ENCODE data around the gene LILRB4.
"Not testable (repeated sequence)": the region's sequence is repeated elsewhere in the genome, so short reads cannot be mapped to it uniquely, and the experiment has no call there.

Gene LILRB4

GRCh38 chr19:54631489-54632337 is 31.1 kb upstream of the LILRB4 start:
- H3K4me3 Mint-ChIP-seq; H3K27ac Mint-ChIP-seq; H3K36me3 Mint-ChIP-seq (ENCODE audit: insufficient read depth); H3K9me3 Mint-ChIP-seq; ATAC-seq (replicated peaks); DNase-seq: not testable (repeated sequence)
- Mint-ChIP-seq H3K4me1 (ENCODE audit: low read depth in 2 of 2) (peaks cover 7 to 19% of the 10 kb centered on the region in 2 donors), H3K27me3 (peaks cover 12 to 73% of the 10 kb centered on the region in 2 donors)

- not testable (repeated sequence) for ATAC-seq (replicated peaks); H3K27ac Mint-ChIP-seq; H3K9me3 Mint-ChIP-seq; DNase-seq; H3K36me3 Mint-ChIP-seq (ENCODE audit: insufficient read depth); H3K4me3 Mint-ChIP-seq
- Mint-ChIP-seq H3K4me1 (ENCODE audit: low read depth in 2 of 2) (peaks cover 7 to 17% of the 10 kb centered on the region in 2 donors), H3K27me3 (peaks cover 12 to 74% of the 10 kb centered on the region in 2 donors)
Measured at GRCh38 chr19:54632517-54632916, 30.3 kb upstream of the LILRB4 start.

DNA sequence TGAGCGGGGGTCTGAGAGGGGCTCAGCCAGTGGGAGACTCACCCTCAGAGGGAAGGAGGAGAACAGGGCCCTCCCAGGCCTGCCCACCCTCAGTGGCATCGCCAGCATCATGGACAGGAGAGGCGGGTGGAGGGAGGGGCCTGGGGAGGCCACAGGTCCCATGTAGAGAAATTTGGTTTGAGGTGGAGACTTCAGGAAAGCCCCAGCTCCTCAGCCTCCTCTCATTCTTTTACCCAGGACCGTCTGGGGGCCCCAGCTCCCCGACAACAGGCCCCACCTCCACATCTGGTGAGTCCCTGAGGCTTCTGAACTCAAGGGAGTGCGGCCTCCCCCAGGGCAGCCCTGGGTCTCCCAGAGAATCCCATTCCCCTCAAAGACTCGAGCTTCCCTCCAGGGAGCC is 29.4 kb upstream of the LILRB4 start:
- no peak overlapping the region for H3K27ac Mint-ChIP-seq
- H3K9me3 Mint-ChIP-seq = no peaks in the 10 kb centered on the region
- peaks cover 9% of the 10 kb centered on the region for H3K36me3 Mint-ChIP-seq (ENCODE audit: insufficient read depth)
- ATAC-seq (replicated peaks) = no peak
- no peak overlapping the region for H3K4me3 Mint-ChIP-seq
- peaks cover 12 to 67% of the 10 kb centered on the region in 2 donors for H3K27me3 Mint-ChIP-seq
- H3K4me1 Mint-ChIP-seq (ENCODE audit: low read depth in 2 of 2) = peaks cover 7 to 13% of the 10 kb centered on the region in 2 donors
- no peak for DNase-seq

GRCh38 chr19:54636081-54636480 is 26.7 kb upstream of the LILRB4 start:
- H3K27me3 Mint-ChIP-seq = peaks cover 6 to 40% of the 10 kb centered on the region in 2 donors
- not testable (repeated sequence) for H3K4me3 Mint-ChIP-seq; H3K36me3 Mint-ChIP-seq (ENCODE audit: insufficient read depth); ATAC-seq (replicated peaks); H3K4me1 Mint-ChIP-seq (ENCODE audit: low read depth in 2 of 2); H3K27ac Mint-ChIP-seq; DNase-seq; H3K9me3 Mint-ChIP-seq

DNA sequence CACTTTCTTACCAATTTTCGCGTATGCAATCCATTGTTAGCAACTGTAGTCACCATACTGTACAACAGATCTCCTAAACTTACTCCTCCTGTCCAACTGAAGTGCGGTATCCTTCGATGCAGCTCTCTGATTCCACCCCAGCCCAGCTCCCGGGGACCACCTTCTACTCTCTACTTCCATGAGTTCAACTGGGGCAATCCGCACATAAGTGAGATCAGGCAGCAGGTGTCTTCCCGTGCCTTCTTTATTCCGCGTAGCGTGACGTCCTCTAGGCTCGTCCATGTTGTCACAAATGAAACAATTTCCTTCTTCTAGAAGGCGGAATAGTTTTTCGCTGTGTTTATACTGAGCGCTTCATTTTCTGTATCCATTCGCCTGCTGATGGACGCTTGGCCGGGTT is 24.1 kb upstream of the LILRB4 start:
- Mint-ChIP-seq H3K9me3 (no peaks in the 10 kb centered on the region), H3K4me1 (ENCODE audit: low read depth in 2 of 2) (no peaks in the 10 kb centered on the region), H3K27ac (no peak overlapping the region), H3K36me3 (ENCODE audit: insufficient read depth) (peaks cover 4% of the 10 kb centered on the region), H3K27me3 (peaks cover 16 to 30% of the 10 kb centered on the region in 2 donors), H3K4me3 (no peak overlapping the region)
- DNase-seq (no peak), ATAC-seq (replicated peaks) (no peak)

DNA sequence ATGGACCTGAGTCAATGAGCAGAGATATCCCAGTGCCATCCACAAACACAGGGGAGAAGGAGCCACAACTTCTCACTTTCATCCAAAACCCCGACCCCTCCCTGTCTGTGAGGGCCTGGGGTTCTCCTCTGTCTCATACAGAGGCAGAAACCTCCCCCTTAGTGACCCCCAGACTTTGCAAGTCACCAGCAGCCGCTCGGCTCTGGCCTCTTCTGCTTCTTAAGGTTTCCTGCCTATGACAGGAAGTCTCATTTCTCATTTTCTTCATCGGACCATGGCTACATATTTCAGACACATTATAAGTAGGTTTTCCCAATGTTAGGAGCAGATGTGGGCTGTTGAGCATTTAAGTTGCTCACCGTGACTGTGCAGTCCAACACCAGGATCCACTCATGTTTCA is 19.8 kb upstream of the LILRB4 start:
- not testable (repeated sequence) for H3K4me1 Mint-ChIP-seq (ENCODE audit: low read depth in 2 of 2); DNase-seq; H3K27ac Mint-ChIP-seq; ATAC-seq (replicated peaks); H3K9me3 Mint-ChIP-seq; H3K4me3 Mint-ChIP-seq; H3K36me3 Mint-ChIP-seq (ENCODE audit: insufficient read depth)
- peaks cover 29% of the 10 kb centered on the region in 2 donors for H3K27me3 Mint-ChIP-seq

GRCh38 chr19:54643583-54643982 is 19.2 kb upstream of the LILRB4 start:
- H3K9me3 Mint-ChIP-seq; H3K36me3 Mint-ChIP-seq (ENCODE audit: insufficient read depth); H3K4me1 Mint-ChIP-seq (ENCODE audit: low read depth in 2 of 2); ATAC-seq (replicated peaks); H3K4me3 Mint-ChIP-seq; H3K27ac Mint-ChIP-seq; DNase-seq: not testable (repeated sequence)
- H3K27me3 Mint-ChIP-seq = peaks cover 35 to 36% of the 10 kb centered on the region in 2 donors

GRCh38 chr19:54644056-54644455 is 18.7 kb upstream of the LILRB4 start:
- Mint-ChIP-seq H3K4me3 (no peak overlapping the region), H3K27ac (no peak overlapping the region)
- DNase-seq = no peak

GRCh38 chr19:54646331-54646841 is 16.4 kb upstream of the LILRB4 start:
- Mint-ChIP-seq H3K4me1 (ENCODE audit: low read depth in 2 of 2) (no peaks in the 10 kb centered on the region), H3K9me3 (no peaks in the 10 kb centered on the region), H3K36me3 (ENCODE audit: insufficient read depth) (no peaks in the 10 kb centered on the region), H3K27me3 (peaks cover 27 to 39% of the 10 kb centered on the region in 2 donors), H3K4me3 (no peak overlapping the region), H3K27ac (no peak overlapping the region)
- no peak for ATAC-seq (replicated peaks)
- DNase-seq = no peak

More at GRCh38 chr19:54644056-54644455, 18.7 kb upstream of the LILRB4 start:
- H3K4me1 Mint-ChIP-seq (ENCODE audit: low read depth in 2 of 2) = no peaks in the 10 kb centered on the region
- no peak for ATAC-seq (replicated peaks)
- peaks cover 35 to 39% of the 10 kb centered on the region in 2 donors for H3K27me3 Mint-ChIP-seq
- no peaks in the 10 kb centered on the region for H3K9me3 Mint-ChIP-seq
- H3K36me3 Mint-ChIP-seq (ENCODE audit: insufficient read depth) = no peaks in the 10 kb centered on the region

DNA sequence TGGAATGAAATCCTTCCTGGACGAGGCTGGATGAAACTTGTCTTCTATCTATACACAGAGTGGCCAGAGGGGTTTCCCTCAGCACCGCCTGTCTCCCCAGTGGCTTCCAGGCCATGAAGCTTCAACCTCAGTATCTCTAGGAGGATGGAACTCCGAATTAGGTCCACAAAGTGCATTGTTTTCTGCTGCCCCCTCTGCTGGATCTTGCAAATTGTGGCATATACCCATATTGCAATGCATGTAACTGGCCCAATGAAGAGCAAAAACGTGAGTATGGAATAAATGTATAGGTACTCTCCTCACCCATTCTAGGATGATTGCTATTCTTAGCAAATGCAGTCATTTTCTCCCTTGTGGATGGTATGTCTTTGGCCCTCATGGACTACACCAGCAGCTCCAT is 14.7 kb upstream of the LILRB4 start:
- no peak for ATAC-seq (replicated peaks)
- H3K9me3 Mint-ChIP-seq = no peaks in the 10 kb centered on the region
- H3K4me1 Mint-ChIP-seq (ENCODE audit: low read depth in 2 of 2) = no peaks in the 10 kb centered on the region

GRCh38 chr19:54650108-54650655 is 12.6 kb upstream of the LILRB4 start:
- Mint-ChIP-seq H3K9me3 (no peaks in the 10 kb centered on the region), H3K4me3 (no peak overlapping the region), H3K4me1 (ENCODE audit: low read depth in 2 of 2) (no peaks in the 10 kb centered on the region), H3K27me3 (peaks cover 9 to 32% of the 10 kb centered on the region in 2 donors), H3K27ac (no peak overlapping the region), H3K36me3 (ENCODE audit: insufficient read depth) (no peaks in the 10 kb centered on the region)
- ATAC-seq (replicated peaks) (no peak), DNase-seq (no peak)

More for the DNA sequence above, 14.7 kb upstream of the LILRB4 start:
- H3K27me3 Mint-ChIP-seq = peaks cover 22 to 40% of the 10 kb centered on the region in 2 donors
- H3K27ac Mint-ChIP-seq = no peak overlapping the region
- H3K36me3 Mint-ChIP-seq (ENCODE audit: insufficient read depth) = no peaks in the 10 kb centered on the region
- H3K4me3 Mint-ChIP-seq = no peak overlapping the region
- no peak for DNase-seq

DNA sequence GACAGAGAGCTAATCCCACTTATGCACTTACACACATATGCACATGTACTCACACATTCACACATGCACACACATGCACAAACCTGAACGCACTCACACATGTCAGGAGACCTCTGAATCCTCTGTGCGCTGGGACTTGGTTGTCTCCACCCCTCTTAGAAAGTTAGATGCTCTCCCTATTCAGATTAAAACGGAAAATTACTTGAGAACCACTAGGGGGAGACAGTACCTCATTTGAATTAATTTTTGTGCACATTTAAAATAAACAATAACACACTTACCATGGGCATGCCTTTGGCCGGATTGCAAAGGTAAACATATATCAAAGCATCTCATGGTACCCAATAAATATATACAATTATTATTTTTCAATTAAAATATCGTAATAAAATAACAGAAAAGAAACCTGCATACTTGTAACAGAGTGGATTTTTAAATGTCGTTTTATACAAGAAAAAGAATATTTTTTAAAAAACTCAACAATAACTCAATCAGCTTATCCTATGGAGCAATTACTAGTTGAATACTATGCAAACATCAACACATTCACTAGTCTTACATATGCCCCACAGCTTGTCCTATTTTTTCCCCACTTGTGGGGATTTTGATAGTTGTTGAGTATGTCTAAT is 9.5 kb upstream of the LILRB4 start:
- no peak overlapping the region for H3K27ac Mint-ChIP-seq
- no peak for DNase-seq
- H3K27me3 Mint-ChIP-seq = peaks cover 14 to 49% of the 10 kb centered on the region in 2 donors
- H3K9me3 Mint-ChIP-seq = no peaks in the 10 kb centered on the region
- no peak for ATAC-seq (replicated peaks)
- H3K36me3 Mint-ChIP-seq (ENCODE audit: insufficient read depth) = no peaks in the 10 kb centered on the region
- no peak overlapping the region for H3K4me3 Mint-ChIP-seq
- no peaks in the 10 kb centered on the region for H3K4me1 Mint-ChIP-seq (ENCODE audit: low read depth in 2 of 2)

- ATAC-seq (replicated peaks) = no peak
- H3K27me3 Mint-ChIP-seq = peaks cover 25 to 57% of the 10 kb centered on the region in 2 donors
- H3K4me1 Mint-ChIP-seq (ENCODE audit: low read depth in 2 of 2) = no peaks in the 10 kb centered on the region
- H3K36me3 Mint-ChIP-seq (ENCODE audit: insufficient read depth) = no peaks in the 10 kb centered on the region
- no peak for DNase-seq
- H3K27ac Mint-ChIP-seq = no peak overlapping the region
- no peak overlapping the region for H3K4me3 Mint-ChIP-seq
- H3K9me3 Mint-ChIP-seq = no peaks in the 10 kb centered on the region
Measured at GRCh38 chr19:54654447-54655321, 8.1 kb upstream of the LILRB4 start.

Measured in effector memory CD8-positive, alpha-beta T cell (primary cell).